Right lobe of liver (tissue), 4 donors: ENCODE results near the gene CEP164.

Experiments used
- CTCF ChIP-seq, 4 donors: fragments of 200-600 bp in 3 of 4; fragments of 450-650 bp in 1 of 4; IDR thresholded peaks; one replicate each; pipeline versions ENCODE4 v1.5.1 to v1.8.0; 2016 to 2022; ENCODE audit warnings: antibody characterized with exemption in 4 of 4, mild to moderate bottlenecking in 2 of 4
- POLR2A ChIP-seq: fragments of 450-650 bp; IDR thresholded peaks from one replicate; pipeline ENCODE4 v1.6.1; 2017; ENCODE audit warnings: antibody characterized with exemption, mild to moderate bottlenecking
- donor health status: DM: no; HTN: no; CAD: no.
- donor health status: DM: no; HTN: no; CAD: no.
- donor health status: DM: no; HTN: yes; CAD: no.

- no peak for TF ChIP-seq POLR2A
- no peak for TF ChIP-seq CTCF (IDR thresholded peaks at IDR 0.05)
Measured at GRCh38 chr11:117328375-117329010, 839 bp downstream of the CEP164 start.
